A673 (cell line): Measurements from ENCODE around the gene ITSN1.
A peak's percentile ranks its signal among the peaks of the same experiment; 100 is the strongest.

Experiments used
- EZH2 ChIP-seq: fragments of 200-600 bp; sonication (generic); IDR thresholded peaks from 2 replicates; pipeline ENCODE4 v1.6.1; 2017; ENCODE audit warnings: borderline replicate concordance, low read depth, mild to moderate bottlenecking, mixed read lengths, antibody characterized with exemption, low read length; ENCODE audit not compliant: poor library complexity, severe bottlenecking
- TF ChIP-seq, protein P1 (sequence below): fragments of 300-800, 200-600 bp; sonication (generic); conservative IDR thresholded peaks from 2 replicates; pipeline ENCODE4 v1.5.1; 2017; ENCODE audit warnings: low read depth, mild to moderate bottlenecking, antibody characterized with exemption, low read length, moderate library complexity, mixed read lengths

DNA sequence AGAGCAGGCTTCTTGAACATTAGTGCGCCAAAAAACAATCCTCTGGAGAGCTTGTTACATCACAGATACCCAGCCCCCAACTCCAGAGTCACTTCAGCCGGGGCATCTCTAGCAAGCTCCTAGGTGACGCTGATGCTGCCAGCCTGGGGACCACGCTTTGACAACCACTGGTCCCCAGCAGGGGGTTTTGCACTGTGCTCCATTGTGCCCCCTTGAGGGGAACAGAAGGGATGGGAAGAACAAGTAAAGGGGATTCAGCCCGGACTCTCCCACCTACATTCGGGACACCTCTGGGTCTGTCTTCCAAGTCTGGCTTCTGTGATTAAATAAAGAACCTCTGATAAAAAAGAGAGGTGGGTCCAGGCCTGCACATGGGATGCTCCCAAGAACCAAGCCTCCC lies 212.9 kb downstream of the ITSN1 start:
- TF ChIP-seq, protein P1, sequence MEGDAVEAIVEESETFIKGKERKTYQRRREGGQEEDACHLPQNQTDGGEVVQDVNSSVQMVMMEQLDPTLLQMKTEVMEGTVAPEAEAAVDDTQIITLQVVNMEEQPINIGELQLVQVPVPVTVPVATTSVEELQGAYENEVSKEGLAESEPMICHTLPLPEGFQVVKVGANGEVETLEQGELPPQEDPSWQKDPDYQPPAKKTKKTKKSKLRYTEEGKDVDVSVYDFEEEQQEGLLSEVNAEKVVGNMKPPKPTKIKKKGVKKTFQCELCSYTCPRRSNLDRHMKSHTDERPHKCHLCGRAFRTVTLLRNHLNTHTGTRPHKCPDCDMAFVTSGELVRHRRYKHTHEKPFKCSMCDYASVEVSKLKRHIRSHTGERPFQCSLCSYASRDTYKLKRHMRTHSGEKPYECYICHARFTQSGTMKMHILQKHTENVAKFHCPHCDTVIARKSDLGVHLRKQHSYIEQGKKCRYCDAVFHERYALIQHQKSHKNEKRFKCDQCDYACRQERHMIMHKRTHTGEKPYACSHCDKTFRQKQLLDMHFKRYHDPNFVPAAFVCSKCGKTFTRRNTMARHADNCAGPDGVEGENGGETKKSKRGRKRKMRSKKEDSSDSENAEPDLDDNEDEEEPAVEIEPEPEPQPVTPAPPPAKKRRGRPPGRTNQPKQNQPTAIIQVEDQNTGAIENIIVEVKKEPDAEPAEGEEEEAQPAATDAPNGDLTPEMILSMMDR: peak; percentile 44
- TF ChIP-seq EZH2: no peak
